OCI-LY3 (cell line): ENCODE measurements around the gene ATF4.

ENCODE experiments used
- H2AFZ ChIP-seq: fragments of 200-600, 300-600 bp; shearing (Covaris generic); 2 replicates; pipeline ENCODE4 v1.6.0; 2014; ENCODE audit warnings: antibody characterized with exemption, low read depth, low read length
- H3K27ac ChIP-seq: fragments of 200-600, 300-600 bp; sonication (generic); 2 replicates; pipeline ENCODE4 v1.5.1; 2014; ENCODE audit warnings: mild to moderate bottlenecking, low read length, moderate library complexity, mixed read lengths
- H3K27me3 ChIP-seq: fragments of 200-600, 300-600 bp; sonication (generic); 2 replicates; pipeline ENCODE4 v1.6.1; 2014; ENCODE audit warnings: low read depth, low read length, mixed read lengths
- H3K36me3 ChIP-seq: fragments of 200-600, 300-600 bp; sonication (generic); replicated peaks from 2 replicates; pipeline ENCODE3; 2014; ENCODE audit warnings: low read depth, low read length, mixed read lengths
- H3K4me1 ChIP-seq: fragments of 300-600, 200-600 bp; sonication (generic); 2 replicates; pipeline ENCODE4 v1.6.1; 2014; ENCODE audit warnings: low read length, mixed read lengths
- H3K4me2 ChIP-seq: fragments of 200-600, 300-600 bp; sonication (generic); 2 replicates; pipeline ENCODE4 v1.6.1; 2014; ENCODE audit warnings: low read length, mixed read lengths
- H3K4me3 ChIP-seq: fragments of 300-600, 200-600 bp; sonication (generic); 2 replicates; pipeline ENCODE4 v1.5.1; 2014; ENCODE audit warnings: antibody characterized with exemption, mild to moderate bottlenecking, low read length, moderate library complexity
- H3K79me2 ChIP-seq: fragments of 300-600, 200-600 bp; shearing (Covaris generic); 2 replicates; pipeline ENCODE4 v1.6.1; 2014; ENCODE audit warnings: mild to moderate bottlenecking, low read length, mixed read lengths
- H3K9ac ChIP-seq: fragments of 300-600, 200-600 bp; shearing (Covaris generic); 2 replicates; pipeline ENCODE4 v1.6.0; 2014; ENCODE audit warnings: mild to moderate bottlenecking, low read length, moderate library complexity
- H3K9me3 ChIP-seq: fragments of 200-600, 300-600 bp; shearing (Covaris generic); 2 replicates; pipeline ENCODE4 v1.6.1; 2014; ENCODE audit warnings: low read length, mixed read lengths; ENCODE audit not compliant: insufficient read depth
- H4K20me1 ChIP-seq: fragments of 200-600, 300-600 bp; sonication (generic); 2 replicates; pipeline ENCODE4 v1.6.1; 2016; ENCODE audit warnings: low read length, mixed read lengths; ENCODE audit not compliant: insufficient read depth
- EZH2phosphoT487 ChIP-seq: fragments of 200-600 bp; shearing (Covaris generic); IDR thresholded peaks from 2 replicates; pipeline ENCODE4 v1.6.1; 2018; ENCODE audit warnings: antibody characterized with exemption, mixed run types, low read depth
- TF ChIP-seq, protein P1 (sequence below): fragments of 200-600, 300-600 bp; sonication (generic); IDR thresholded peaks from 2 replicates; pipeline ENCODE4 v1.5.1; 2014; ENCODE audit warnings: antibody characterized with exemption, low read length, low read depth

ATF4 gene

DNA sequence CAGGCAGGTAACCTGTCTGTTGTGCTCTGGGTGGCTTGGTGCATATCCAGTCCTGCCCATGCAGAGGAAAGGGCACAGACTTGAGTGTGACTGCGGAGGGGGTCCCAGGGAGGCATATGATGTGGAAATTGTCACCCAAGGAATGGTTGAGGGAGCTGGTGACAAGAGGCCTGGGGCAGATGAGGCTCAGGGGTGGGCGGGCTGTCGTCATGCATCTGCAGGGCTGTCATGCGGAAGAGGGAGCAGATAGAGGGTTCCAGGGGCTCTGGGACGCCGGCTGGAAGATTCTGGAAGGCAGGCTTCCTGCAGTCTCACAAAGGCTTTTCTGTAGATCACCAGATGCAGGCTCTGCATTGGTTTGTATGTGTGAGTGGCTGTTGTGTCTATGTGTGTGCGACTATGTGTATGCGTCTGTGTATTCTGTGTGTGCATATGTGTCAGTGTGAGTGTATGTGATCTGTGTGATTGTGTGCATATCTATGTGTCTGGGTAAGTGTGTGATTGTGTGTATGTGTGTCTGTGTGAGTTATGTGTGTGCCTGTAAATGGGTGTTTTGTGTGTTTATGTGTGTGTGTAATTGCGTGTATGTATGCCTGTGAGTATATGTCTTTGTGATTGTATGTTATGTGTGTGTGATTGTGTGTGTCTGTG is 42.6 kb downstream of the ATF4 start:
- no peak overlapping the region for H3K4me2 ChIP-seq
- H3K27me3 ChIP-seq = no peaks in the 10 kb centered on the region
- H3K9ac ChIP-seq = no peak overlapping the region
- H3K4me3 ChIP-seq = no peak overlapping the region
- H3K36me3 ChIP-seq = no peaks in the 10 kb centered on the region
- H4K20me1 ChIP-seq = no peaks in the 10 kb centered on the region
- no peak overlapping the region for H3K27ac ChIP-seq
- H2AFZ ChIP-seq = no peak overlapping the region
- H3K79me2 ChIP-seq = no peaks in the 10 kb centered on the region
- TF ChIP-seq, protein P1, sequence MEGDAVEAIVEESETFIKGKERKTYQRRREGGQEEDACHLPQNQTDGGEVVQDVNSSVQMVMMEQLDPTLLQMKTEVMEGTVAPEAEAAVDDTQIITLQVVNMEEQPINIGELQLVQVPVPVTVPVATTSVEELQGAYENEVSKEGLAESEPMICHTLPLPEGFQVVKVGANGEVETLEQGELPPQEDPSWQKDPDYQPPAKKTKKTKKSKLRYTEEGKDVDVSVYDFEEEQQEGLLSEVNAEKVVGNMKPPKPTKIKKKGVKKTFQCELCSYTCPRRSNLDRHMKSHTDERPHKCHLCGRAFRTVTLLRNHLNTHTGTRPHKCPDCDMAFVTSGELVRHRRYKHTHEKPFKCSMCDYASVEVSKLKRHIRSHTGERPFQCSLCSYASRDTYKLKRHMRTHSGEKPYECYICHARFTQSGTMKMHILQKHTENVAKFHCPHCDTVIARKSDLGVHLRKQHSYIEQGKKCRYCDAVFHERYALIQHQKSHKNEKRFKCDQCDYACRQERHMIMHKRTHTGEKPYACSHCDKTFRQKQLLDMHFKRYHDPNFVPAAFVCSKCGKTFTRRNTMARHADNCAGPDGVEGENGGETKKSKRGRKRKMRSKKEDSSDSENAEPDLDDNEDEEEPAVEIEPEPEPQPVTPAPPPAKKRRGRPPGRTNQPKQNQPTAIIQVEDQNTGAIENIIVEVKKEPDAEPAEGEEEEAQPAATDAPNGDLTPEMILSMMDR = no peak
- H3K4me1 ChIP-seq = no peaks in the 10 kb centered on the region
- H3K9me3 ChIP-seq = peaks cover 6% of the 10 kb centered on the region; the same call in 1 of the 2 replicates

DNA sequence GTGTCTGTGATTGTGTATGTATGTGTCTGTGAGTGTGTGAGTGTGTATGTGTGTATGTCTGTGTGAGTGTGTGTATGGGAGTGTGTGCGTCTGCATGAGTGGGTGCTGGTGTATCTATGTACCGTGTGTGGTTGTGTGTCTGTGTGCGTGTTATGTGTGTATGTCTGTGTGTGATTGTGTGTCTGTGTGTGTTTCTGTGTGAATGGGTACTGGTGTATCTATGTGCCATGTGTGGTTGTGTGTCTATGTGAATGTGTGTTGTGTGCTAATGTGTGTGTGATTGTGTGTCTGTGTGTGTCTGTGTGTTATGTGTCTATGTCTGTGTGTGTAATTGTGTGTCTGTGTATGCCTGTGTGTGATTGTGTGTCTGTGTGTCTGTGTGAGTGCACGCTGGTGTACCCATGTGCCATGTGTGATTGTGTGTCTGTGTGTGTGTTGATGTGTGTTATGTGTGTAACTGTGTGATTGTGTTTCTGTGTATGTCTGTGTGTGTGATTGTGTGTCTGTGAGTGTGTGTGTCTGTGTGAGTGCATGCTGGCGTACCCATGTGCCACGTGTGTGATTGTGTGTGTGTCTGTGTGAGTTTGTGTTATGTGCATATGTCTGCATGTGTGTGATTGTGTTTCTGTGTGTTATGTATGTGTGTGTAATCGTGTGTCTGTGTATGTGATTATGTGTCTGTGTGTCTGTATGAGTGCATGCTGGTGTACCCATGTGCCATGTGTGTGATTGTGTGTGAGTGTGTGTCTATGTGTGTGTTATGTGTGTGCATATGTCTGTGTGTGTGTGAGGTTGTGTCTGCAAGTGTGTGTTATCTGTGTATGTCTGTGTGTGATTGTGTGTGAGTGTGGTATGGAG is 43.4 kb downstream of the ATF4 start:
- H3K27me3 ChIP-seq = no peaks in the 10 kb centered on the region
- H3K4me2 ChIP-seq = no peak overlapping the region
- H4K20me1 ChIP-seq = no peaks in the 10 kb centered on the region
- no peaks in the 10 kb centered on the region for H3K79me2 ChIP-seq
- H3K9me3 ChIP-seq = peaks cover 6% of the 10 kb centered on the region; the same call in 1 of the 2 replicates
- no peaks in the 10 kb centered on the region for H3K36me3 ChIP-seq
- no peak overlapping the region for H3K4me3 ChIP-seq
- no peak for TF ChIP-seq EZH2phosphoT487
- TF ChIP-seq, protein P1 = no peak
- H3K27ac ChIP-seq = no peak overlapping the region
- no peaks in the 10 kb centered on the region for H3K4me1 ChIP-seq
- no peak overlapping the region for H2AFZ ChIP-seq
- no peak overlapping the region for H3K9ac ChIP-seq

DNA sequence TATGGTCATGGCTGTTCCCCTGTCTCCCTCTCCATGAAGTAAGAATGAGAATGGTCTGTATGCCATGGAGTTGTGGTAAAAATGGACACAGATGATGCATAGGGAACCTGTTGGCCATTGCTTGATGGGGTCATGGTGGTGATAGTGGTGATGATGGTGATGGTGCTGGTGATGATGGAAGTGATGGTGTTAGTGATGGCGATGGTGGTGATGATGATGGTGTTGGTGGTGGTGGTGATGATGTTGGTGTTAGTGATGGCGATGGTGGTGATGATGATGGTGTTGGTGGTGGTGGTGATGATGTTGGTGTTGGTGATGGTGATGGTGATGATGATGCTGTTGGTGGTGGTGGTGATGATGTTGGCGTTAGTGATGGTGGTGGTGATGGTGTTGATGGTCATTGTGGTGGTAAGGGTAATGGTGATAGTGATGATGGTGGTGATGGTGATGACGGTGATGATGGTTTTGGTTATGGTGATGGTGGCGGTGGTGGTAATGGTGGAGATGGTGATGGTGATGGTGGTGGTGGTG is 45.1 kb downstream of the ATF4 start:
- Histone ChIP-seq H3K4me1 (no peaks in the 10 kb centered on the region), H3K9me3 (peaks cover 6% of the 10 kb centered on the region; the same call in 1 of the 2 replicates), H3K4me2 (no peak overlapping the region), H4K20me1 (no peaks in the 10 kb centered on the region), H3K79me2 (no peaks in the 10 kb centered on the region), H3K27ac (no peak overlapping the region), H3K36me3 (no peaks in the 10 kb centered on the region), H3K4me3 (no peak overlapping the region), H3K27me3 (no peaks in the 10 kb centered on the region), H2AFZ (no peak overlapping the region), H3K9ac (no peak overlapping the region)
- TF ChIP-seq, protein P1 = no peak
- TF ChIP-seq EZH2phosphoT487 = no peak

DNA sequence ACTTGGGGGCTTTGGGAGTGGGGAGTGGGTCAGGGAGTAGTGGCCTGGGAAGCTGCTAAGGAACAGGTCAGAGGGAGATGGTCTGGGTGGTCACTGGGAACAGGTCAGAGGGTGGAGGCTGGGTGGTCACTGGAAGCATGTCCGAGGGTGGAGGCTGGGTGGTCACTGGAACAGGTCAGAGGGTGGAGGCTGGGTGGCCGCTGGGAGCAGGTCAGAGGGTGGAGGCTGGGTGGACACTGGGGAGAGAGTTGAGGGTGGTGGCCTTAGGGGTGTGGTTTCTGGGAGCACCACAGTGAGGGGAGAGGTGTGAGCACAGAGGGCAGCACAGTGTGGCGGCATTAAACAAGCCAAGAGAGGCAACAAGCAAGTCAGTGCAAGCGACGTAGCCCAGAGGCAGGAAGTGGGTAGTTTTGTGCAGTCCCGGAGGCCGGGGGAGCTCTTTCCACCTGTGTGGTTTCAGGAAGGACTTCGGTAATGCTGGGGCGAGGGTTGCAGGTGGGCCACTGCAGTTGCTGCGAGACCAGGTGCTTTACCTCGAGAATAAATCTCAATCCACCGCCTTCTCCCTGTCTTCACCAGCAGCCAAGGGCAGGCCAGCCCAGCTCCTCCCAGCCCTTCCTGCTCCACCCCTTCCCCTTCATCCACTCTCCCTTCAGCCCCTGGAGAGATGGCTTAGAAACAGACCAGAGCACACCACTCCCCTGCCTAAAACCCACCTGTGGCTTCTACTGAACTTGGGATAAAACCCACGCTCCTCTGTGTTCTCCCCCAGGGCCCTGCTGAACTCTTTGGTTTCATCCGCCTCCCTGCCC is 47.0 kb downstream of the ATF4 start:
- H3K9ac ChIP-seq = no peak overlapping the region
- H3K27me3 ChIP-seq = no peaks in the 10 kb centered on the region; the same call in 1 of the 2 replicates
- TF ChIP-seq EZH2phosphoT487 = no peak
- no peaks in the 10 kb centered on the region for H3K79me2 ChIP-seq
- H2AFZ ChIP-seq = no peak overlapping the region
- H3K4me2 ChIP-seq = no peak overlapping the region
- H3K27ac ChIP-seq = no peak overlapping the region
- H3K4me1 ChIP-seq = no peaks in the 10 kb centered on the region
- H3K9me3 ChIP-seq = peaks cover 6% of the 10 kb centered on the region; the same call in 1 of the 2 replicates
- H4K20me1 ChIP-seq = no peaks in the 10 kb centered on the region
- no peaks in the 10 kb centered on the region for H3K36me3 ChIP-seq
- H3K4me3 ChIP-seq = no peak overlapping the region
